HepG2 (cell line): ENCODE measurements around the gene ACOX3.

ENCODE experiments used
- CTCF ChIP-seq: sonication (generic); formaldehyde crosslinking; IDR thresholded peaks from 2 replicates; pipeline ENCODE4 v1.5.0; 2020; ENCODE audit warnings: mild to moderate bottlenecking, missing genetic modification reagents, moderate library complexity
- EP300 ChIP-seq, 3 experiments: sonication (generic) in 1 of 3; formaldehyde crosslinking in 1 of 3; IDR thresholded peaks; 2 replicates each; pipeline versions ENCODE4 v1.5.1 to v1.6.1; 2011 to 2020; ENCODE audit warnings: low read depth in 2 of 3, low read length in 2 of 3, borderline replicate concordance in 1 of 3, improper control_type of control experiment in 1 of 3, mild to moderate bottlenecking in 1 of 3, missing genetic modification reagents in 1 of 3, moderate library complexity in 1 of 3
- EZH2 ChIP-seq: conservative IDR thresholded peaks from 2 replicates; pipeline ENCODE4 v1.6.1; 2012; ENCODE audit warnings: mild to moderate bottlenecking, low read depth, low read length, moderate library complexity
- FOXA1 ChIP-seq, 2 experiments: fragments of 450-650 bp in 1 of 2; sonication (generic) in 1 of 2; formaldehyde crosslinking in 1 of 2; IDR thresholded peaks; 2 replicates each; pipeline versions ENCODE4 v1.4.0 to v1.6.1; 2016 to 2020; ENCODE audit warnings: missing genetic modification reagents in 1 of 2
- MTA3 ChIP-seq: sonication (generic); formaldehyde crosslinking; IDR thresholded peaks from 2 replicates; pipeline ENCODE4 v1.4.0; 2020; ENCODE audit warnings: missing genetic modification reagents
- NR2C2 ChIP-seq: sonication (generic); formaldehyde crosslinking; IDR thresholded peaks from 2 replicates; pipeline ENCODE4 v1.4.0; 2020; ENCODE audit warnings: missing genetic modification reagents, mild to moderate bottlenecking, moderate library complexity, borderline replicate concordance
- PHF5A ChIP-seq: IDR thresholded peaks from one replicate; pipeline ENCODE4 v1.6.1; 2018; ENCODE audit warnings: low read depth, missing genetic modification reagents; ENCODE audit not compliant: unreplicated experiment
- RFX5 ChIP-seq: IDR thresholded peaks from 2 replicates; pipeline ENCODE4 v1.6.1; 2011; ENCODE audit warnings: low read depth, low read length, improper control_type of control experiment
- SKIL ChIP-seq: sonication (generic); formaldehyde crosslinking; IDR thresholded peaks from 2 replicates; pipeline ENCODE4 v1.8.0; 2022; ENCODE audit warnings: missing genetic modification reagents, mild to moderate bottlenecking, moderate library complexity, borderline replicate concordance
- TBX2 ChIP-seq: sonication (generic); formaldehyde crosslinking; IDR thresholded peaks from 2 replicates; pipeline ENCODE4 v1.5.0; 2020; ENCODE audit warnings: missing genetic modification reagents, mild to moderate bottlenecking, borderline replicate concordance
- ZIK1 ChIP-seq: sonication (generic); formaldehyde crosslinking; IDR thresholded peaks from 2 replicates; pipeline ENCODE4 v1.5.0; 2020; ENCODE audit warnings: mild to moderate bottlenecking, low read depth, missing genetic modification reagents, borderline replicate concordance
- ZNF225 ChIP-seq: sonication (generic); formaldehyde crosslinking; IDR thresholded peaks from 2 replicates; pipeline ENCODE4 v1.4.0; 2020; ENCODE audit warnings: mild to moderate bottlenecking, missing genetic modification reagents
- ZSCAN21 ChIP-seq: sonication (generic); formaldehyde crosslinking; IDR thresholded peaks from 2 replicates; pipeline ENCODE4 v1.8.0; 2022; ENCODE audit warnings: mild to moderate bottlenecking, missing genetic modification reagents, moderate library complexity, borderline replicate concordance

GRCh38 chr4:8411351-8412180 lies 29.0 kb downstream of the ACOX3 start:
- TF ChIP-seq RFX5 (no peak), ZIK1 (no peak), FOXA1 (IDR thresholded peaks at IDR 0.05) (no peak), FOXA1 (CRISPR knock-in tag; IDR thresholded peaks at IDR 0.05) (no peak), CTCF (CRISPR knock-in tag) (no peak), ZNF225 (CRISPR knock-in tag) (no peak), EP300 (IDR thresholded peaks at IDR 0.05; ENCODE audit: low read depth in 2 of 2, low read length in 2 of 2) (no peak), EP300 (CRISPR knock-in tag; IDR thresholded peaks at IDR 0.05; ENCODE audit: borderline replicate concordance) (no peak), ZSCAN21 (no peak), NR2C2 (CRISPR knock-in tag) (no peak), EZH2 (no peak), SKIL (CRISPR knock-in tag) (no peak), TBX2 (CRISPR knock-in tag) (no peak), PHF5A (no peak), MTA3 (CRISPR knock-in tag) (no peak)
